ENCODE data around the gene USP34.
"Not testable (repeated sequence)": the region's sequence is repeated elsewhere in the genome, so short reads cannot be mapped to it uniquely, and the experiment has no call there.

USP34 gene

GRCh38 chr2:61448229-61448628 is 22.7 kb downstream of the USP34 start:
- H2BK12ac ChIP-seq (ENCODE audit: low read length in 2 of 2) = no peak overlapping the region
- H3K18ac ChIP-seq (ENCODE audit: low read depth in 1 of 2, low read length in 2 of 2) = peak overlapping the region in 1 of 2 experiments; percentile 12
- H3K9ac ChIP-seq (ENCODE audit: low read length) = no peak overlapping the region
- no peak overlapping the region for H4K8ac ChIP-seq (ENCODE audit: low read length)
- no peaks in the 10 kb centered on the region for H3K27me3 ChIP-seq (ENCODE audit: control insufficient read depth in 1 of 2, insufficient read depth in 1 of 2, low read length in 2 of 2)
- H3K36me3 ChIP-seq (ENCODE audit: control insufficient read depth in 1 of 2, insufficient read depth in 2 of 2, low read depth in 1 of 2, low read length in 2 of 2) = peaks cover 13 to 23% of the 10 kb centered on the region in 2 experiments
- 89% methylated on average over 2 of the region's 2 CpGs for WGBS
- H3K4me3 ChIP-seq (ENCODE audit: insufficient read depth in 1 of 2, low read depth in 1 of 2, low read length in 2 of 2) = no peak overlapping the region
- H3K23ac ChIP-seq (ENCODE audit: low read length in 2 of 2) = no peak overlapping the region
- no peak overlapping the region for H4K91ac ChIP-seq (ENCODE audit: low read length)
- H2AK5ac ChIP-seq (ENCODE audit: low read length, severe bottlenecking) = no peak overlapping the region
- no peak overlapping the region for H3K14ac ChIP-seq (ENCODE audit: low read length in 2 of 2)
- no peak overlapping the region for H2BK5ac ChIP-seq (ENCODE audit: low read depth, low read length, poor library complexity, severe bottlenecking)
- H3K4me1 ChIP-seq (ENCODE audit: control insufficient read depth, insufficient read depth, low read depth, low read length) = peaks cover 3% of the 10 kb centered on the region
- peaks cover 2% of the 10 kb centered on the region for H3K79me1 ChIP-seq (replicated peaks; ENCODE audit: low read length, poor library complexity, severe bottlenecking)
- H3K9me3 ChIP-seq (ENCODE audit: control insufficient read depth, low read length) = peaks cover 8% of the 10 kb centered on the region
- no peak overlapping the region for H2AFZ ChIP-seq (ENCODE audit: low read depth, low read length)
- no peak for DNase-seq
- no peak overlapping the region for H3K4ac ChIP-seq (ENCODE audit: low read depth in 1 of 2, low read length in 2 of 2)
- no peak overlapping the region for H2BK120ac ChIP-seq (ENCODE audit: low read depth, low read length)
- no peak overlapping the region for H3K27ac ChIP-seq (ENCODE audit: low read length, poor library complexity, severe bottlenecking)
- no peak overlapping the region for H3K4me2 ChIP-seq (ENCODE audit: low read length, poor library complexity, severe bottlenecking)
- no peak overlapping the region for H2BK15ac ChIP-seq (ENCODE audit: low read depth, poor library complexity, severe bottlenecking)

- not testable (repeated sequence) for H3K9ac ChIP-seq (ENCODE audit: low read length); H4K8ac ChIP-seq (ENCODE audit: low read length); H3K4me2 ChIP-seq (ENCODE audit: low read length, poor library complexity, severe bottlenecking); H3K18ac ChIP-seq (ENCODE audit: low read depth in 1 of 2, low read length in 2 of 2); H2BK5ac ChIP-seq (ENCODE audit: low read depth, low read length, poor library complexity, severe bottlenecking); H3K14ac ChIP-seq (ENCODE audit: low read length in 2 of 2); H2BK120ac ChIP-seq (ENCODE audit: low read depth, low read length); H3K27ac ChIP-seq (ENCODE audit: low read length, poor library complexity, severe bottlenecking); H3K27me3 ChIP-seq (ENCODE audit: control insufficient read depth in 1 of 2, insufficient read depth in 1 of 2, low read length in 2 of 2); H3K9me3 ChIP-seq (ENCODE audit: control insufficient read depth, low read length); DNase-seq; H3K23ac ChIP-seq (ENCODE audit: low read length in 2 of 2); H3K79me1 ChIP-seq (replicated peaks; ENCODE audit: low read length, poor library complexity, severe bottlenecking); H2BK15ac ChIP-seq (ENCODE audit: low read depth, poor library complexity, severe bottlenecking); H3K4ac ChIP-seq (ENCODE audit: low read depth in 1 of 2, low read length in 2 of 2); H4K91ac ChIP-seq (ENCODE audit: low read length); H2AK5ac ChIP-seq (ENCODE audit: low read length, severe bottlenecking); H2AFZ ChIP-seq (ENCODE audit: low read depth, low read length); H3K4me3 ChIP-seq (ENCODE audit: insufficient read depth in 1 of 2, low read depth in 1 of 2, low read length in 2 of 2); H2BK12ac ChIP-seq (ENCODE audit: low read length in 2 of 2); H3K4me1 ChIP-seq (ENCODE audit: control insufficient read depth, insufficient read depth, low read depth, low read length)
- 98% methylated on average over 7 of the region's 7 CpGs for WGBS
- peaks cover 13 to 23% of the 10 kb centered on the region in 2 experiments for H3K36me3 ChIP-seq (ENCODE audit: control insufficient read depth in 1 of 2, insufficient read depth in 2 of 2, low read depth in 1 of 2, low read length in 2 of 2)
These were observed 23.9 kb downstream of the USP34 start for GRCh38 chr2:61446971-61447370.

- Histone ChIP-seq H3K27ac (ENCODE audit: low read length, poor library complexity, severe bottlenecking) (no peak overlapping the region), H2AFZ (ENCODE audit: low read depth, low read length) (no peak overlapping the region), H3K4me1 (ENCODE audit: control insufficient read depth, insufficient read depth, low read depth, low read length) (peaks cover 17% of the 10 kb centered on the region), H3K18ac (ENCODE audit: low read depth in 1 of 2, low read length in 2 of 2) (no peak overlapping the region), H2AK5ac (ENCODE audit: low read length, severe bottlenecking) (no peak overlapping the region), H2BK5ac (ENCODE audit: low read depth, low read length, poor library complexity, severe bottlenecking) (no peak overlapping the region), H3K79me1 (replicated peaks; ENCODE audit: low read length, poor library complexity, severe bottlenecking) (peaks cover 2% of the 10 kb centered on the region), H3K27me3 (ENCODE audit: control insufficient read depth in 1 of 2, insufficient read depth in 1 of 2, low read length in 2 of 2) (no peaks in the 10 kb centered on the region), H2BK120ac (ENCODE audit: low read depth, low read length) (no peak overlapping the region), H4K91ac (ENCODE audit: low read length) (no peak overlapping the region), H3K14ac (ENCODE audit: low read length in 2 of 2) (no peak overlapping the region), H2BK15ac (ENCODE audit: low read depth, poor library complexity, severe bottlenecking) (no peak overlapping the region), H3K23ac (ENCODE audit: low read length in 2 of 2) (no peak overlapping the region), H3K4ac (ENCODE audit: low read depth in 1 of 2, low read length in 2 of 2) (no peak overlapping the region), H3K4me3 (ENCODE audit: insufficient read depth in 1 of 2, low read depth in 1 of 2, low read length in 2 of 2) (no peak overlapping the region), H2BK12ac (ENCODE audit: low read length in 2 of 2) (no peak overlapping the region), H3K9me3 (ENCODE audit: control insufficient read depth, low read length) (peaks cover 8% of the 10 kb centered on the region), H3K4me2 (ENCODE audit: low read length, poor library complexity, severe bottlenecking) (no peak overlapping the region), H3K9ac (ENCODE audit: low read length) (no peak overlapping the region), H3K36me3 (ENCODE audit: control insufficient read depth in 1 of 2, insufficient read depth in 2 of 2, low read depth in 1 of 2, low read length in 2 of 2) (peaks cover 13 to 21% of the 10 kb centered on the region in 2 experiments), H4K8ac (ENCODE audit: low read length) (no peak overlapping the region)
- DNase-seq = no peak
- 100% methylated on average over 6 of the region's 7 CpGs for WGBS
These were observed 27.4 kb downstream of the USP34 start for GRCh38 chr2:61443342-61444041.

- Histone ChIP-seq H3K4me2 (ENCODE audit: low read length, poor library complexity, severe bottlenecking) (no peak overlapping the region), H2BK120ac (ENCODE audit: low read depth, low read length) (no peak overlapping the region), H2BK15ac (ENCODE audit: low read depth, poor library complexity, severe bottlenecking) (no peak overlapping the region), H3K27ac (ENCODE audit: low read length, poor library complexity, severe bottlenecking) (no peak overlapping the region), H2BK5ac (ENCODE audit: low read depth, low read length, poor library complexity, severe bottlenecking) (no peak overlapping the region), H3K14ac (ENCODE audit: low read length in 2 of 2) (no peak overlapping the region), H2AFZ (ENCODE audit: low read depth, low read length) (no peak overlapping the region), H3K27me3 (ENCODE audit: control insufficient read depth in 1 of 2, insufficient read depth in 1 of 2, low read length in 2 of 2) (no peaks in the 10 kb centered on the region), H3K4me3 (ENCODE audit: insufficient read depth in 1 of 2, low read depth in 1 of 2, low read length in 2 of 2) (no peak overlapping the region), H3K79me1 (replicated peaks; ENCODE audit: low read length, poor library complexity, severe bottlenecking) (no peaks in the 10 kb centered on the region), H2AK5ac (ENCODE audit: low read length, severe bottlenecking) (no peak overlapping the region), H3K9me3 (ENCODE audit: control insufficient read depth, low read length) (peaks cover 2% of the 10 kb centered on the region), H3K9ac (ENCODE audit: low read length) (no peak overlapping the region), H2BK12ac (ENCODE audit: low read length in 2 of 2) (peak overlapping the region in 1 of 2 experiments; percentile 32), H3K23ac (ENCODE audit: low read length in 2 of 2) (no peak overlapping the region), H4K8ac (ENCODE audit: low read length) (no peak overlapping the region), H3K18ac (ENCODE audit: low read depth in 1 of 2, low read length in 2 of 2) (no peak overlapping the region), H3K36me3 (ENCODE audit: control insufficient read depth in 1 of 2, insufficient read depth in 2 of 2, low read depth in 1 of 2, low read length in 2 of 2) (peaks cover 6 to 12% of the 10 kb centered on the region in 2 experiments), H3K4me1 (ENCODE audit: control insufficient read depth, insufficient read depth, low read depth, low read length) (peaks cover 16% of the 10 kb centered on the region), H3K4ac (ENCODE audit: low read depth in 1 of 2, low read length in 2 of 2) (no peak overlapping the region), H4K91ac (ENCODE audit: low read length) (no peak overlapping the region)
- DNase-seq = no peak
- WGBS = 95% methylated on average over 7 of the region's 7 CpGs
These were observed 31.5 kb downstream of the USP34 start for GRCh38 chr2:61439241-61440002.

Data from mesenchymal stem cell (in vitro differentiated cells and primary cell).